ENCODE data around the gene SFXN1.

- TF ChIP-seq CTCF (IDR thresholded peaks at IDR 0.05): no peak
- TF ChIP-seq POLR2AphosphoS5 (IDR thresholded peaks at IDR 0.05): no peak
- TF ChIP-seq POLR2A (IDR thresholded peaks at IDR 0.05): no peak
- no peak for TF ChIP-seq EP300 (IDR thresholded peaks at IDR 0.05)
Measured at GRCh38 chr5:175576096-175576495, 97.7 kb downstream of the SFXN1 start.
